GM12874 (cell line): ENCODE measurements around the gene TNNC2.

Source experiments
- TF ChIP-seq, protein P1 (sequence below): IDR thresholded peaks from 2 replicates; pipeline ENCODE4 v1.5.1; 2011; ENCODE audit warnings: low read depth, mild to moderate bottlenecking, control low read depth, low read length, moderate library complexity; ENCODE audit not compliant: insufficient read depth

TNNC2 gene

DNA sequence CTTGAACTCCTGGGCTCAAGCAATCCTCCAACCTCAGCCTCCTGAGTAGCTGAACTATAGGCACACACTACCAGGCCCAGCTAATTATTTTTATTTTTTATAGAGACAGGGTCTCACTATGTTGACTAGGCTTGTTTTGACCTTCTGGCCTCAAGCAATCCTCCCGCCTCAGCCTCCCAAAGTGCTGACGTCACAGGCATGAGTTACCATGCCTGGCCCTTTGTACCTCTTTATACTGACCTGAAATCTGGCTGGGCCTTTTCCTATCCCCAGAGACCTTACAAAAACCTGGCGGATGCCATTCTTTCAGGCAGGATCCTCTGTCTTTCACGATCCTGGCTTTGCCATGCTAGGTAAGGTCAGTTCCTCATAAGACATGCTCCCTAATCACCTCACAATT, 47.0 kb downstream of the TNNC2 start:
- TF ChIP-seq, protein P1, sequence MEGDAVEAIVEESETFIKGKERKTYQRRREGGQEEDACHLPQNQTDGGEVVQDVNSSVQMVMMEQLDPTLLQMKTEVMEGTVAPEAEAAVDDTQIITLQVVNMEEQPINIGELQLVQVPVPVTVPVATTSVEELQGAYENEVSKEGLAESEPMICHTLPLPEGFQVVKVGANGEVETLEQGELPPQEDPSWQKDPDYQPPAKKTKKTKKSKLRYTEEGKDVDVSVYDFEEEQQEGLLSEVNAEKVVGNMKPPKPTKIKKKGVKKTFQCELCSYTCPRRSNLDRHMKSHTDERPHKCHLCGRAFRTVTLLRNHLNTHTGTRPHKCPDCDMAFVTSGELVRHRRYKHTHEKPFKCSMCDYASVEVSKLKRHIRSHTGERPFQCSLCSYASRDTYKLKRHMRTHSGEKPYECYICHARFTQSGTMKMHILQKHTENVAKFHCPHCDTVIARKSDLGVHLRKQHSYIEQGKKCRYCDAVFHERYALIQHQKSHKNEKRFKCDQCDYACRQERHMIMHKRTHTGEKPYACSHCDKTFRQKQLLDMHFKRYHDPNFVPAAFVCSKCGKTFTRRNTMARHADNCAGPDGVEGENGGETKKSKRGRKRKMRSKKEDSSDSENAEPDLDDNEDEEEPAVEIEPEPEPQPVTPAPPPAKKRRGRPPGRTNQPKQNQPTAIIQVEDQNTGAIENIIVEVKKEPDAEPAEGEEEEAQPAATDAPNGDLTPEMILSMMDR, result no peak

DNA sequence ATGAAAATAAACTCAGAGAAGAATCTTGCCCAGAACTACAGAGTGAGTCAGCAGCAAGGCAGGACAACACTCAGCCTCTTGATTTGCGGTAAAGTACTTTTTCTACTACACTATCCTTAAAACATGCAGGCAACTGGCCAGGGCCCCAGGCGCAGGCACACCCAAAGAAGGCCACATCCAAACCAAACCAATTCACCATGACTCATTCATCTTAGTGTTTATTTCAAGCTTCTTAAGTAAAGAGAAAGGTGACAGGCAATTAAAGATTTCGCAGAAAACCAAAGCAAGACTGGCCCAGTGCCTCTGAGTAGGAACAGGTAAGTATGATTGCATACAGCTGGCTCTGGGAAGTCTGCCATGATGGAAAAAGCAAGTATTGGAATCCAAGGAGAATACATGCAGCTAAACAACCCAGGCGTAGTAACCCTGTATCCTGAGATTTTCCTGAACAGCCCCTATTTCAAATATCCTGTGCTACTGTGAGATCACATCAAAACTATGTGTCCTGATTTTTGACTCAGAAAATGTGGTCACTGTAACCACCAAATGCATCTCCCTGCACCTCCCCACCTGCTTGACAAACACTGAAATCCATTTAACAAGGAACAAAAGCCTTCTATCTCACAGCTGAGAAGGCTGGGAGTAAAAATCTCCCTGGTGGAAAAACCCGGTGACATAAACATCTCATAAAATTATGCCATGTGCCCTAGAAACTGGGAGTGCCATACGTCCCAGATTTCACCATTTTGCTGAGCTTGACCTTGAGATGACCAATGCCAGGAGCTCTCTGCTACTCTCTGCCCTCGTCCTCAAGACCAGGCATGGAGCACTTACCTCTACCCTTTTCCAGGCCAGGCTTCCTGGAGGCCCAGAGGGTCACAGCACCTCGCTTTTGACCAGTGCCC, 47.8 kb downstream of the TNNC2 start:
- TF ChIP-seq, protein P1, result no peak

DNA sequence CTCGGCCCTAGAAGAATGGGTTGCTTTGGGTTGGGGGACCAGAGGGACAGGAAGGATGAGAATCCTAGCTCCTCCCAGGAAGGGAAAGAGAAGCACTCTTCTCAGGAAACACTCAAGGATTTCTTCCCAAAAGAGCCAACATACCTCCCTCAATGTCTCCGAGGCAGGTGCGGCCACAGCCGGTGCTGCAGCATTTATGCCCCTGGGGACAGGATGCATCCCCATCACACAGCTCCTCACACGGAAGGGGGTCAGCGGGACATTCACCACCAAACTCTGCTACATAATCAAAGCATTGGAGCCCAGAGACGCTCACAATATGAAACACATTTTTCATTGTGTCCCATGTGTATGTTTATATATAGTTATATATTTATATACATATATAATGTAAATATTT, 50.2 kb downstream of the TNNC2 start:
- TF ChIP-seq, protein P1, result no peak

DNA sequence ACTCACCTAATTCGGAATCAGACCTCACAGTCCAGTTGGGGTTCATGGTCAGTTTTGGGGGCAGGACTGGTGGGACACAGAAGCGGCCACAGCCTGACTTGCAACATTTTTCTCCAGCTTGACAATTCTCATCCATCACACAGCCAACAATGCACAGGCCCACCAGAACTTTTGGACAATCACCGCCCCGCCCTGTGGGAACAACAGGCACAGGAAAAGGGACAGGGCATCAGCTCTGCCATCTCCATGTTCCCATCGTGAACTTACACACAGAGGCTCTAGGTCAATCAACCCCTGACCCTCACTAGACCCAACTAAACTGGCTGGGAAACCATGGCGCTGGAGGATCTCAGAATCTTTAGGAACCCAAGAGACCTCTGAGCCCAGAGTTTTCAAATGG, 51.7 kb downstream of the TNNC2 start:
- TF ChIP-seq, protein P1, result no peak

DNA sequence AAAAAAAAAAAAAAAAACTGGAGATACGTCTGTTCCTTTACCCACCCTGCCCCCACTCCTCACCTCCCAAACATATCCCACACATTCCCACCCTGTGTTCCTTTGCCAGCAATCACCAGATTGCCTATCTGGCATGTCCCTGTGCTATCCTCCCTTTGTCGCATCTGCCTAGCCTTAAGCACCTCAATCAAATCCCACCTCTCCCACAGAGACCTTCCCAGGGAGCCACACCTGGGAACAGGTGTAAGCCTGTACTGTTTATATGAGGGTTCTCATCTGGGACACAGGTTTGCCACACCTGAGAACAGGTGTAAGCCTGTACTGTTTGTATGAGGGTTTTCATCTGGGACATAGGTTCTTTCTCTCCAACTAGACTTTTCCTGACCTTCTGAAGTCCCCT, 52.2 kb downstream of the TNNC2 start:
- TF ChIP-seq, protein P1, result no peak
